A549 (cell line): Measurements from ENCODE around the gene TEAD2. TPM values are rescaled to one million over a fixed set of nuclear protein-coding genes. Genes with fewer than 3 reads are reported as not detected.
A peak's percentile ranks its signal among the peaks of the same experiment; 100 is the strongest.
"Not testable (repeated sequence)": the region's sequence is repeated elsewhere in the genome, so short reads cannot be mapped to it uniquely, and the experiment has no call there.

Experiments
- ATAC-seq, 2 experiments: fragments of 200-7000 bp in 1 of 2; fragments of >200 bp in 1 of 2; cut with Nextera tagmentation in 1 of 2; cut with Tn5 transposase in 1 of 2; 3 replicates each; pipeline versions ENCODE4 v1.8.0 to v1.9.1; 2018 to 2020; ENCODE audit warnings: mild to moderate bottlenecking in 1 of 2, moderate library complexity in 1 of 2
- CTCF ChIA-PET: fragments of 300-600 bp; sonication (Branson Sonifier 250); formaldehyde crosslinking; extraction: SDS; loops from one replicate; lab custom pipeline; 2021; ENCODE audit warnings: antibody characterized with exemption, inconsistent platforms; lab: Yijun Ruan, JAX
- POLR2A ChIA-PET: fragments of 350-600 bp; formaldehyde crosslinking; extraction: SDS; loops from one replicate; lab custom pipeline; 2021; ENCODE audit warnings: antibody characterized with exemption, inconsistent platforms; lab: Yijun Ruan, JAX
- DNase-seq, 2 experiments: peaks; one replicate each; pipeline versions ENCODE4 v3.0.0 to v3.0.0-alpha.2; 2011 to 2016; ENCODE audit warnings: low read depth in 1 of 2, low spot score in 1 of 2
- FAIRE-seq: peaks from 2 replicates; lab custom pipeline; 2011; peaks lifted over from hg19 to GRCh38; lab: Jason Lieb, UNC
- H3K27ac ChIP-seq, 2 experiments: fragments of >200 bp; sonication (Bioruptor Twin); formaldehyde crosslinking; 3 replicates each; pipeline ENCODE4 v1.5.1; 2016 to 2017
- H3K4me1 ChIP-seq: fragments of >200 bp; sonication (Bioruptor Twin); formaldehyde crosslinking; 3 replicates; pipeline ENCODE4 v1.6.1; 2016
- H3K4me2 ChIP-seq: fragments of >200 bp; sonication (Bioruptor Twin); formaldehyde crosslinking; 3 replicates; pipeline ENCODE4 v1.6.1; 2016
- H3K4me3 ChIP-seq: fragments of >200 bp; sonication (Bioruptor Twin); formaldehyde crosslinking; 3 replicates; pipeline ENCODE4 v1.5.1; 2016
- H3K9me3 ChIP-seq: fragments of >200 bp; sonication (Bioruptor Twin); formaldehyde crosslinking; 3 replicates; pipeline ENCODE4 v1.6.1; 2016
- BHLHE40 ChIP-seq: IDR thresholded peaks from 2 replicates; pipeline ENCODE4 v1.6.1; 2012; ENCODE audit warnings: low read depth, low read length, inconsistent platforms
- CBX8 ChIP-seq: fragments of 200-600 bp; sonication (generic); IDR thresholded peaks from 2 replicates; pipeline ENCODE4 v1.6.1; 2016
- CEBPB ChIP-seq, 2 experiments: fragments of >200 bp in 1 of 2; sonication (Bioruptor Twin) in 1 of 2; formaldehyde crosslinking in 1 of 2; IDR thresholded peaks; 2 replicates each; pipeline ENCODE4 v1.6.1; 2012 to 2016
- CTCF ChIP-seq: fragments of >200 bp; sonication (Bioruptor Twin); formaldehyde crosslinking; IDR thresholded peaks from 3 replicates; pipeline ENCODE4 v1.5.1; 2016
- EP300 ChIP-seq, 2 experiments: fragments of >200 bp; sonication (Bioruptor Twin); formaldehyde crosslinking; IDR thresholded peaks; 2 replicates in 1 of 2; 3 replicates in 1 of 2; pipeline ENCODE4 v1.6.1; 2016 to 2017
- FOSL2 ChIP-seq, 2 experiments: fragments of 450-650 bp in 1 of 2; fragments of >200 bp in 1 of 2; sonication (Bioruptor Twin) in 1 of 2; formaldehyde crosslinking; IDR thresholded peaks; 2 replicates each; pipeline versions ENCODE4 v1.5.0 to v1.6.1; 2016 to 2020; ENCODE audit warnings: mild to moderate bottlenecking in 1 of 2, moderate library complexity in 1 of 2
- HOXB5 ChIP-seq: fragments of 250-450 bp; sonication (Bioruptor Pico); IDR thresholded peaks from 2 replicates; pipeline ENCODE4 v1.5.0; 2020; ENCODE audit warnings: mild to moderate bottlenecking, moderate library complexity
- JUNB ChIP-seq: fragments of >200 bp; sonication (Bioruptor Twin); formaldehyde crosslinking; IDR thresholded peaks from 2 replicates; pipeline ENCODE4 v1.6.1; 2016
- KDM1A ChIP-seq: fragments of 200-600 bp; sonication (generic); IDR thresholded peaks from 2 replicates; pipeline ENCODE4 v1.6.1; 2016; ENCODE audit warnings: low read depth, mild to moderate bottlenecking
- MAFK ChIP-seq: fragments of 450-650 bp; IDR thresholded peaks from 2 replicates; pipeline ENCODE4 v1.6.1; 2014; ENCODE audit not compliant: partially characterized antibody
- MAX ChIP-seq: IDR thresholded peaks from 2 replicates; pipeline ENCODE4 v1.6.1; 2012
- PBX3 ChIP-seq: IDR thresholded peaks from 2 replicates; pipeline ENCODE4 v1.6.1; 2012
- PHF8 ChIP-seq: fragments of 200-600 bp; sonication (generic); IDR thresholded peaks from 2 replicates; pipeline ENCODE4 v1.6.1; 2016; ENCODE audit warnings: low read depth, mild to moderate bottlenecking, antibody characterized with exemption, moderate library complexity, borderline replicate concordance
- POLR2A ChIP-seq: IDR thresholded peaks from 2 replicates; pipeline ENCODE4 v1.6.1; 2012; ENCODE audit warnings: mild to moderate bottlenecking, low read length
- RAD21 ChIP-seq, 2 experiments: fragments of >200 bp in 1 of 2; sonication (Bioruptor Twin) in 1 of 2; formaldehyde crosslinking in 1 of 2; IDR thresholded peaks in 1 of 2; conservative IDR thresholded peaks in 1 of 2; 2 replicates in 1 of 2; 3 replicates in 1 of 2; pipeline ENCODE4 v1.6.1; 2012 to 2018; ENCODE audit warnings: inconsistent platforms in 1 of 2
- RNF2 ChIP-seq: fragments of 200-600 bp; sonication (generic); IDR thresholded peaks from 2 replicates; pipeline ENCODE4 v1.6.1; 2016; ENCODE audit warnings: low read depth, mild to moderate bottlenecking, antibody characterized with exemption, moderate library complexity, borderline replicate concordance
- SMC3 ChIP-seq: fragments of >200 bp; sonication (Bioruptor Twin); formaldehyde crosslinking; IDR thresholded peaks from 3 replicates; pipeline ENCODE4 v1.6.1; 2018; ENCODE audit warnings: inconsistent platforms
- ZNF302 ChIP-seq: fragments of 250-450 bp; sonication (Bioruptor Pico); IDR thresholded peaks from 2 replicates; pipeline ENCODE4 v1.9.0; 2021; ENCODE audit warnings: inconsistent platforms, mild to moderate bottlenecking, moderate library complexity
- ZSCAN20 ChIP-seq: fragments of 250-450 bp; sonication (Bioruptor Pico); IDR thresholded peaks from 2 replicates; pipeline ENCODE4 v1.8.0; 2022; ENCODE audit warnings: mild to moderate bottlenecking, moderate library complexity
- WGBS: methylation state at CpG from one replicate; pipeline ENCODE4 v1.1.6; 2017; ENCODE audit errors: missing lambda C conversion rate; 5-methylcytosine and 5-hydroxymethylcytosine counted together
- polyA plus RNA-seq, 4 experiments: library from polyadenylated mRNA; depleted of rRNA in 3 of 4; stranded (reverse); fragments of >200 nt; fragmentation: RNase III in 1 of 4; extraction: RNeasy Plus Mini Kit Qiagen cat#74134 plus additional on column Dnase treatment in 1 of 4; gene quantifications; 2 replicates in 3 of 4; 3 replicates in 1 of 4; pipeline ENCODE4 v1.2.3, GENCODE V29; 2011 to 2017

Gene TEAD2
- polyA plus RNA-seq, 2 of the 4 experiments (the other 2 are of a cell fraction): 15.9 to 25.3 TPM

GRCh38 chr19:49301165-49301865 is 60.9 kb downstream of the TEAD2 start:
- ATAC-seq (peak; percentile 99 to 100), DNase-seq (peak; percentile 78 to 91), FAIRE-seq (peak; percentile 59)
- CTCF ChIA-PET: interaction anchor here (0.6 to 6.1 kb wide), 62 partner anchors 9 to 981 kb away, joined by 3 to 50 read pairs (median 5); partner anchors contain the start of genes CD37, PIH1D1 and SLC6A16
- H3K4me3 ChIP-seq: peak overlapping the region; percentile 29; the same call in 1 of the 3 replicates
- H3K9me3 ChIP-seq: no peaks in the 10 kb centered on the region
- POLR2A ChIA-PET: no interaction called here
- no peak for TF ChIP-seq EP300 (IDR thresholded peaks at IDR 0.05)
- TF ChIP-seq CTCF: peak; percentile 92
- TF ChIP-seq SMC3: peak; percentile 50; the same call in 2 of the 3 replicates
- 0 out of 2 replicates have a peak, but pooled peaks have one; percentile 51 for TF ChIP-seq MAX
- TF ChIP-seq RAD21 (conservative IDR thresholded peaks at IDR 0.05 in 1 of 2, IDR thresholded peaks at IDR 0.05 in 1 of 2): peak; percentile 41 to 57; a peak in 4 of 5 replicates
- TF ChIP-seq, all 56 proteins: peak for 4
- WGBS: 39% methylated on average over 8 of the region's 8 CpGs
- H3K27ac ChIP-seq: no peak overlapping the region
- H3K4me2 ChIP-seq: peak overlapping the region; percentile 60; the same call in 2 of the 3 replicates
- H3K4me1 ChIP-seq: no peaks in the 10 kb centered on the region

- ATAC-seq, H3K9me3 ChIP-seq, POLR2A ChIA-PET, H3K4me2 ChIP-seq, DNase-seq, H3K27ac ChIP-seq, H3K4me1 ChIP-seq, FAIRE-seq, H3K4me3 ChIP-seq: not testable (repeated sequence)
- CTCF ChIA-PET: interaction anchor here (1.5 to 6.1 kb wide), 4 partner anchors 19 to 71 kb away, joined by 3 to 50 read pairs (median 24); no protein-coding TSS in a partner anchor
- 68% methylated on average over 3 of the region's 3 CpGs for WGBS
Observed at GRCh38 chr19:49298653-49299052, 63.6 kb downstream of the TEAD2 start.

- WGBS: 84% methylated on average over 3 of the region's 3 CpGs
- no peak for DNase-seq
- Histone ChIP-seq H3K9me3 (no peaks in the 10 kb centered on the region), H3K27ac (no peak overlapping the region), H3K4me2 (no peak overlapping the region), H3K4me1 (no peaks in the 10 kb centered on the region), H3K4me3 (no peak overlapping the region)
- ATAC-seq: no peak
- ChIA-PET POLR2A (no interaction called here), CTCF (interaction anchor here (0.8 to 6.1 kb wide), 4 partner anchors 13 to 70 kb away, joined by 3 to 50 read pairs (median 3); no protein-coding TSS in a partner anchor)
- FAIRE-seq: no peak
- TF ChIP-seq ZNF302 (CRISPR knock-in tag): no peak
- TF ChIP-seq MAFK: no peak
- no peak for TF ChIP-seq FOSL2 (IDR thresholded peaks at IDR 0.05)
- TF ChIP-seq FOSL2 (CRISPR knock-in tag; IDR thresholded peaks at IDR 0.05): no peak
- no peak for TF ChIP-seq CEBPB (IDR thresholded peaks at IDR 0.05)
- TF ChIP-seq HOXB5 (CRISPR knock-in tag): no peak
- TF ChIP-seq ZSCAN20 (CRISPR knock-in tag): no peak
- TF ChIP-seq KDM1A: no peak
- no peak for TF ChIP-seq BHLHE40
- no peak for TF ChIP-seq SMC3
- TF ChIP-seq POLR2A: no peak
- TF ChIP-seq PHF8: no peak
Observed at GRCh38 chr19:49297403-49297802, 64.8 kb downstream of the TEAD2 start.

- Histone ChIP-seq H3K4me3 (no peak overlapping the region), H3K4me2 (no peak overlapping the region), H3K9me3 (no peaks in the 10 kb centered on the region), H3K4me1 (no peaks in the 10 kb centered on the region), H3K27ac (no peak overlapping the region)
- 88% methylated on average over 8 of the region's 8 CpGs for WGBS
- ATAC-seq (no peak), FAIRE-seq (no peak), DNase-seq (no peak)
- TF ChIP-seq JUNB (no peak), RNF2 (no peak), ZSCAN20 (CRISPR knock-in tag) (no peak), SMC3 (no peak), PBX3 (no peak), CBX8 (no peak)
- ChIA-PET CTCF (interaction anchor here (0.6 to 0.9 kb wide), 4 partner anchors 53 to 179 kb away, joined by 3 to 4 read pairs (median 4); no protein-coding TSS in a partner anchor), POLR2A (no interaction called here)
Observed at GRCh38 chr19:49295208-49295880, 66.9 kb downstream of the TEAD2 start.
